HG03139 (cell line): ENCODE data around the gene GPR162.

ENCODE experiments used
- ATAC-seq: cut with Tn5 transposase; IDR thresholded peaks from one replicate; pipeline ENCODE4 v1.9.1; 2021; ENCODE audit not compliant: unreplicated experiment

The GPR162 gene, protein sequence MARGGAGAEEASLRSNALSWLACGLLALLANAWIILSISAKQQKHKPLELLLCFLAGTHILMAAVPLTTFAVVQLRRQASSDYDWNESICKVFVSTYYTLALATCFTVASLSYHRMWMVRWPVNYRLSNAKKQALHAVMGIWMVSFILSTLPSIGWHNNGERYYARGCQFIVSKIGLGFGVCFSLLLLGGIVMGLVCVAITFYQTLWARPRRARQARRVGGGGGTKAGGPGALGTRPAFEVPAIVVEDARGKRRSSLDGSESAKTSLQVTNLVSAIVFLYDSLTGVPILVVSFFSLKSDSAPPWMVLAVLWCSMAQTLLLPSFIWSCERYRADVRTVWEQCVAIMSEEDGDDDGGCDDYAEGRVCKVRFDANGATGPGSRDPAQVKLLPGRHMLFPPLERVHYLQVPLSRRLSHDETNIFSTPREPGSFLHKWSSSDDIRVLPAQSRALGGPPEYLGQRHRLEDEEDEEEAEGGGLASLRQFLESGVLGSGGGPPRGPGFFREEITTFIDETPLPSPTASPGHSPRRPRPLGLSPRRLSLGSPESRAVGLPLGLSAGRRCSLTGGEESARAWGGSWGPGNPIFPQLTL

DNA sequence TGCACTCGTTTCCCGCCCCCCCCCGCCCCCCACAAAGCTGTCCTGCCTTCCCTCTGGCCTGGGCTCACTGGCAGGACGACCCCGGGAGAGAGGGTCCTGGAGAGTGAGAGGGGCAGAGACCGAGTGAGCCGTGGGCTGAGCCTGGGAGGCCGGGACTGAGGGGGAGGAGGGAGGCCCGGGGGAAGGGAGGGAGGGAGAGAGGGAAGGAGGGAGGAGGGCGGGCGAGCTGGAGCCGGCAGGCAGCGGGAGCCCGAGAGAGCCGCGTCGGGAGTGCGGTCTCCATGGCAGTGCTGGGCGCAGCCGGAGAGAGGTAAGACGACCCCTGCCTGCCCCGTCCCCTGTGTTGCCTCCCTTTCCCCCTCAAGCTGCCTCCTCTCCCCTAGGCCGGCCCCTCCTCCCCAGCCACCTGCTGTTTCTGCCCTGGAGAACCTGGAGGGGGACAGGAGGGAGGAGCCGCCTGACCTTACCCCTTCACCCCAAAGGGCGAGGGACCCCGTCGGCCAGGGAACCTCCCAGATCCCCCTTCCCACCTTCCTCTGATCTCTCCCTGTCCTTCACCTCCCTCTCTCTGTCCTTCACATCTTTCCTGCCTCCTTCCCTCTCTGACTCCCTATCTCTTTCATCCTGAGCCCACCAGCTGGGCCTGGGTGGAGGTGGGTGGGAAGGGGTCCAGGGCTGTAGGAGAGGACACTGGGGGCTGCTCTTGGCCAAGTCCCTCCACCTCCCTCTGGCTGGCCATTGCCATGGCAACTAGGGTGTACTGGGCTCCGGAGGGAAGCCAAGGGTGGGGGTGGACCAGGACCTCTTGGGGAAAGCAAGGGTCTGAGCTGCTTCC lies at the start of gene GPR162:
GPR162 (plus strand) TSS at position 231 of the 835 bp plus-strand sequence. CDS start 2,078 bp downstream, outside the sequence.
- ATAC-seq = no peak

DNA sequence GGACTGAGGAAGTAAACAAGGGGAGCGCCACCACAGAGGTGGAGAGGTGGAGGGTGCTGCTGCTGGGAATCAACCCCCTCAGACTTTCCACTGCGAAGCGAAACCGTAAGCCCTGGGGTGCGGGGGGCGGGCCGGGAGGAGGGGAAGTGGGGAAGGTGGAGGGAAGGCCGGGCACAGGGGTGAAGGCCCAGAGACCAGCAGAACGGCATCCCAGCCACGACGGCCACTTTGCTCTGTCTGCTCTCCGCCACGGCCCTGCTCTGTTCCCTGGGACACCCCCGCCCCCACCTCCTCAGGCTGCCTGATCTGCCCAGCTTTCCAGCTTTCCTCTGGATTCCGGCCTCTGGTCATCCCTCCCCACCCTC lies 49.3 kb upstream of the GPR162 start, which contains the start of gene LAG3:
LAG3 (plus strand) TSS at position 190 of the 365 bp plus-strand sequence. CDS start 333 bp downstream, outside the sequence.
- no peak for ATAC-seq

DNA sequence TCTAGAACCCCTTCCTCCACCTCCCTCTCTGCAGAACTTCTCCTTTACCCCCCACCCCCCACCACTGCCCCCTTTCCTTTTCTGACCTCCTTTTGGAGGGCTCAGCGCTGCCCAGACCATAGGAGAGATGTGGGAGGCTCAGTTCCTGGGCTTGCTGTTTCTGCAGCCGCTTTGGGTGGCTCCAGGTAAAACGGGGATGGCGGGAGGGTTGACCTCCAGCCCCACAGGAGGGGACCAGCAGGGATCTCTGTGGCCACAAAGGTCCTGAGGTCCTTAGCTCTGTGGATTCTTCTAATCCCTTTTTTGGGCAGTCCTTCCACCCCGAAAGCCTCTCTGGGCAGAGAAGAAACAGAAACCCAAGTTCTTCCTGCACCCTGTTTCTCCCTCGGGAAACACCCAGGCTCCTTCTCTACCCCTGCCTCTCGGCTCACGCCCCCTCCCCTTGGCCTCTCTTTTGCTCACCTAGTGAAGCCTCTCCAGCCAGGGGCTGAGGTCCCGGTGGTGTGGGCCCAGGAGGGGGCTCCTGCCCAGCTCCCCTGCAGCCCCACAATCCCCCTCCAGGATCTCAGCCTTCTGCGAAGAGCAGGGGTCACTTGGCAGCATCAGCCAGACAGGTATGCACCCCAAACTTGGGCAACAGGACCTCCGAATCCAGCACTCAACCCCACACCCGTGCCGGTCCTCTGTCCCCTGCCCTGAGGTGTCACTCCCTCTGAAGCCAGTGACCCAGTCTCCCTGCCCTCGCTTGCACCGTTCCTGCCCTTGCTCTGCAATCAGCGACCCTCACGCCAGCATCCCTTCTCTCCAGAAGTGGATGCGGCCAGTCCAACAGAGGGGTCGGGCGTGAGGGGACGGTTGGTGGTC lies 48.7 kb upstream of the GPR162 start:
- no peak for ATAC-seq

DNA sequence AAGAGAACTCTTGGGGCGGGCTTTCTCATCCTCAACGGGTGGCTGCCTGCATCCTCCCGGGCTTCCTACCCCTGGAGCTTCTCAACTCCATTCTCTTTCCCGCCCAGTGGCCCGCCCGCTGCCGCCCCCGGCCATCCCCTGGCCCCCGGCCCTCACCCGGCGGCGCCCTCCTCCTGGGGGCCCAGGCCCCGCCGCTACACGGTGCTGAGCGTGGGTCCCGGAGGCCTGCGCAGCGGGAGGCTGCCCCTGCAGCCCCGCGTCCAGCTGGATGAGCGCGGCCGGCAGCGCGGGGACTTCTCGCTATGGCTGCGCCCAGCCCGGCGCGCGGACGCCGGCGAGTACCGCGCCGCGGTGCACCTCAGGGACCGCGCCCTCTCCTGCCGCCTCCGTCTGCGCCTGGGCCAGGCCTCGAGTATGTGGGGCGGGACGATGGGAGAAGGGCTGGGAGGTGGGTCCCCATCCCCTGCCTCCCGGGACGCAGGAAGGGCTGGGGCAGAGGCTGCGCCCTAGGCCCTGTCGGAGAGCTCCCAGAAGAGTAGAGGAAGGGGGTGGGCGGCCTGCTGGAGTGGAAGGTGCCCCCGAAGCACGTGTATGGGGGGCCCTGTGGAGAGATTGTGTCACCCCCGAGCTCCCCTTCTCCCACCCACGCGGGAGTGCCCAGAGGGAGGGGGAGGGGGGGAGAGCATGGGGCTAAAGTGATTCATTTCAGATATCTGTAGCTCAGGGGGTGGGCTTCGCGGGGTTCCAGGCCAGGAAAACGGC lies 47.9 kb upstream of the GPR162 start:
- no peak for ATAC-seq

DNA sequence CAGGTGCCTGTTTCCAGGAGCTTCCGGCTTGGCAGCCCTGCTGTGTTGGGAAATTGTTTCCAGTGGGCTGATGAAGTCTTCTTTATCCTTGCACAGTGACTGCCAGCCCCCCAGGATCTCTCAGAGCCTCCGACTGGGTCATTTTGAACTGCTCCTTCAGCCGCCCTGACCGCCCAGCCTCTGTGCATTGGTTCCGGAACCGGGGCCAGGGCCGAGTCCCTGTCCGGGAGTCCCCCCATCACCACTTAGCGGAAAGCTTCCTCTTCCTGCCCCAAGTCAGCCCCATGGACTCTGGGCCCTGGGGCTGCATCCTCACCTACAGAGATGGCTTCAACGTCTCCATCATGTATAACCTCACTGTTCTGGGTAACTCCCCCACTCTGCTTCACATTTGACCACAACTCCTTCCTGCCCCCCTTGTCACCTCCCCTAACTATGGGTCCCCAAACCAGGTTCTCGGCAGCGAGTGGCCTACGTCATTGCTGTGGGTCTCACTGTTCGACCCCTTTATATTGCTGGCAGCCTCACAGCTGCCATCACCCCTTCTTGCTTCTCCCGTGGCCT lies 47.0 kb upstream of the GPR162 start:
- no peak for ATAC-seq

DNA sequence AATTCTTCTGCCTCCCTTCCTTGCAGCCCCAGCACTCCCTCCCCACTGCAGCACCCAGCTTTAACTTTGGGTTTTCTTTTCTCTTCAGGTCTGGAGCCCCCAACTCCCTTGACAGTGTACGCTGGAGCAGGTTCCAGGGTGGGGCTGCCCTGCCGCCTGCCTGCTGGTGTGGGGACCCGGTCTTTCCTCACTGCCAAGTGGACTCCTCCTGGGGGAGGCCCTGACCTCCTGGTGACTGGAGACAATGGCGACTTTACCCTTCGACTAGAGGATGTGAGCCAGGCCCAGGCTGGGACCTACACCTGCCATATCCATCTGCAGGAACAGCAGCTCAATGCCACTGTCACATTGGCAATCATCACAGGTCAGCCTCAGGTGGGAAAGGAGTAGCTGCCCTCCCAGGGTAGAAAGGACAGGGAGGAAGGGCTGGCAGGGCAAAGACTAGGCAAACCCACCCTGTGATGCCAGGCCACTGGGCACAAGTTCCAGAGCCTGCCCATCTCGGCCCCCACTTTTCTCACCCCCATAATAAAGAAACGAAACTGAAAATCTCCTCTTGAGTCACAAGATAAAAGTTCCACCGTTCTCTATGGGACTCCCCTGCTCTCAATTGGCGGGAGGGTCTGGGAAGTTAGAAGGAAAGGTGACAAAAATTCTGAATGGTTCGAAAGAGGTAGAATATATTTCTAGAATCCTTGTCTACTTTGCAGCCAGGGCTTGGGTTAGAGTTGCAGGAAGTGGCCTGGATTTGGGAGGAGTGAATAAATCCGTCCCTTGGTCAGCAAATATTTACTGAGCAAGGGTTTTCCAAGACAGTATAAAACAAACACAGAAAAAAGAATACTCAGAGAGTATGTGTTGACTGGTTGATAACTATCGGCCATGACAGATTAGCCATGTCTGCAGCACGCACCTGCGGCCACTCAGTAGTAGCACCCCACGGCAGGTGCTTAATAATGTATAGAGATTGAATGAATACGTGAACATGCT lies 46.1 kb upstream of the GPR162 start:
- ATAC-seq = no peak

DNA sequence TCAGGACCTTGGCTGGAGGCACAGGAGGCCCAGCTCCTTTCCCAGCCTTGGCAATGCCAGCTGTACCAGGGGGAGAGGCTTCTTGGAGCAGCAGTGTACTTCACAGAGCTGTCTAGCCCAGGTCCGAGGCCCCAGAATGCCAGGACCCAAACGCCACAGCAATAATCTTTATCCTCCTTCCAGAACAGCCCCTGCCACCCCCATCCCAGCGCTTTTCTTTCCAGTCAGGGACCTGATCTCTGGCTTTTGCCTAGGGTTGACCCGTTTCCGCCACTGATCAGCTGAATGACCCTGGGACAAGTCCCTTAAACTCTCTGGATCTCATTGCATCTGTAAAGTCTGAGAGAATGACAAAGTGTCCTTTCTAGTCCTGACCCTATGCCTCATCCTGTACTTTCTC lies 44.2 kb upstream of the GPR162 start:
- no peak for ATAC-seq

DNA sequence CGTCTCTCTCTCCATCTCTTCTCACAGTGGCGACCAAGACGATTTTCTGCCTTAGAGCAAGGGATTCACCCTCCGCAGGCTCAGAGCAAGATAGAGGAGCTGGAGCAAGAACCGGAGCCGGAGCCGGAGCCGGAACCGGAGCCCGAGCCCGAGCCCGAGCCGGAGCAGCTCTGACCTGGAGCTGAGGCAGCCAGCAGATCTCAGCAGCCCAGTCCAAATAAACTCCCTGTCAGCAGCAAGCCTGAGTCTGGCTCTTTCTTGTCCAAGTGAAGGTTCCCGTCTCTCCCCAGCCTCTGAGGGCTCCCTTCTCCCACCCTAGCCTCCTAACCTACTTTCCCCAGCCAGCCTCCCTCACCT lies 43.4 kb upstream of the GPR162 start:
- ATAC-seq = no peak

DNA sequence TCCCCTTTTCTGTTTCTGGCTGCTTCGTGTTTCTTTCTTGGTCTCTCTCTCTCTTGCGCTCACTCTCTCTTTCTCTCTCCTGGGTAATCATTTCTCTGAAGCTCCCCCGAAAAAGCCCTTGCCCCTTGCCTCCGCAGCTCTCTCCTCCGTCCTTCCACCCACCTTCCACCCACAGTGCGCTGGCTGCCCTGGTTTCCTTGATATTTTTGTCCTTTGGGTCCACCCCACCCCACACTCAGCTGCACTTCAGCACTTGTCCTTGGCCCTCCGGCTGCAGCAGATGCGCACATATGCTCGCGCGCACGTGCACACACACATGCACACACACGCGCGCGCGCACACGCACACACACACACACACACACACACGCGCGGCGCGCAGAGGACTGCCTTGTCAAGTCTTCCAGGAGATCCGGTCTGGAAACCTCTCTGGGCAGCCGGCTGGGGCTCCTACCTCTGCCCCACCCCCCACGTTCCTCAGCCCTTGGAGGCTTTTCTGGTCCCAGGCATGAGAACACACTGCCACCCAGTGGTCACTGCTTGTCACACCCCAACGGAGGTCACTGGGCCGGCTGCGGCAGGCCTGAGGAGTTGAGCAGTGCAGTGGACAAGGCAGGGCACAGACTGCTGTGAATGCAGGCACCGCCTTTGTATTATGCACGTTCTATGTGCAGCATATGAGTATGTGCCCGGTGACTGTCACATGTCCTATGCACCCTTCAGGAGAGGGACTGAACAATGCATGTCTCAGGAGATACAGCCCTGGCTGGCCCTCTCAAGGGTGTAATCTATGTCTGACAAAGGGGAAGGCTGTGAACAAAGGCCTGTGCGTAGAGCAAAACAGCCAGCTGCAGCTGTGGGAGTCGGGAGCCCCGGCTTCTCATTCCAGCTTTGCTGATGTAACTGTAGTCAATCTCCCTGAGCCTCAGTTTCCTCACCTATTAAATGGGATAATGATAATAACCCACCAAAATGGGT lies 42.8 kb upstream of the GPR162 start:
- ATAC-seq = peak; percentile 74

DNA sequence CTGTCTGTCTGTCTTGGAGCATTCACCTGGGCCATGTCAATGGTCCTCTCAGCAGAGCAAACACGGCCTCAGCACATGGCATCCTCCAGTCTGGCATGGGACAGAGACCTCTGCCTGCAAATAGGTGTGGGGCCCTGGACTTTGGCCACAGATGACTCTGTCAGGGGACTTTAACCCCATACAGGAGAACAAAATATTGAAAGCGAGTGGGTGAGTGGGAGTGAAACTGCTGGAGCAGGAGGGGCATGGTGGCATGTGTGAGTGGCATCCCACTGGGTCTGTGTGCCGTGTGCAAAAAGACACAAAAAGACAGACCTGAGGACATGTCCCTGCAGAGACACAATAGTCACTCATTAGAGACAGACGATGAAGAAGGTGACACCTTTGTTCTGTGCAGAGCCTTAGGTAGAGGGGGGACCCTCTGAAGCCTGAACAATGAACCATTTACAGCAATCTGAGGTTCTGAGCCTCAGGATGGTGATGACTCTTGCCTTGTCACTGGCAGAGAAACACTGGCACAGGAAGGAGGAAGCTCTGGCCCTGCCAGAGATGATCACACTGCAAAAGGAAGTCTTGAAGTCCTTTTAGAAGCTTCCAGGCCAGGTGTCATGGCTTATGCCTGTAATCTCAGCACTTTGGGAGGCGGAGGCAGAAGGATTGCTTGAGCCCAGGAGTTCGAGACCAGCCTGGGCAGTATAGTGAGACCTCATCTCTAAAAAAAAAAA lies 41.8 kb upstream of the GPR162 start:
- no peak for ATAC-seq

DNA sequence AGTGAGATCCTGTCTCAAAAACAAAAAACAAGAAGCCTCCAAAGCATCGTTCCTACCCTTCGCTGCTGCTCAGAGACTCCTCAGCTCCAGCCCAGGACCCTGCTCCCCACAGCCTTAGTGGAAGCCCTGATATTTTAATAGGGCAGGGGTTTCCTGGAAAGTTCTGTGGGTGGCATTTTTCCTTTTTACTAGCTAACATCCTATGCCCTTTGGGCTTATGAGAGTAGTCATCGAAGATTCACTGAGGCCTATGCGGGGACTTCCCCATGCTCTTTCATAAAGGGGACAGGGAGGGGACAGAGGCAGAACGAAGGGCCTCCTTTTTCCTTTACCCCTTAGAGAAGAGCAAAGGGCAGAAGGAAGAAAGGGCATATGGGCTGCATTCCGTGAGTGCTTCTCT lies 41.0 kb upstream of the GPR162 start:
- no peak for ATAC-seq

DNA sequence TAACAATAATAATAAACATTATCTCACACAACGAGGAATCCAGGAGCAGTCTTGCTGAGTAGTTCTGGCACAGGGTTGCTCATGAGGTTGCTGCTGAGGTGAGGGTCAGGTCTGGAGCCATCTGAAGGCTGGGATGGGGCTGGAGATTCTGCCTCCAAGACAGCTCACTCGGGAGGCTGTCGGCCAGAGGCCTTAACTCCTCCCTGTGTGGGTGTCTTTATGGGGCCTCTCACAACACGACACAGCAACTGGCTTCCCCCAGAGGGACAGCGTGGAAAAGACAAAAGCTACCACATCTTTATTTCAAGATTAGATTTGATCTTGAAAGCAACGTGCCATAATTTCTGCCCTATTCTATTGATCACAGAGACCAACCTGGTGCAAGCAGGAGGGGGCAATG lies 39.5 kb upstream of the GPR162 start:
- ATAC-seq = no peak

DNA sequence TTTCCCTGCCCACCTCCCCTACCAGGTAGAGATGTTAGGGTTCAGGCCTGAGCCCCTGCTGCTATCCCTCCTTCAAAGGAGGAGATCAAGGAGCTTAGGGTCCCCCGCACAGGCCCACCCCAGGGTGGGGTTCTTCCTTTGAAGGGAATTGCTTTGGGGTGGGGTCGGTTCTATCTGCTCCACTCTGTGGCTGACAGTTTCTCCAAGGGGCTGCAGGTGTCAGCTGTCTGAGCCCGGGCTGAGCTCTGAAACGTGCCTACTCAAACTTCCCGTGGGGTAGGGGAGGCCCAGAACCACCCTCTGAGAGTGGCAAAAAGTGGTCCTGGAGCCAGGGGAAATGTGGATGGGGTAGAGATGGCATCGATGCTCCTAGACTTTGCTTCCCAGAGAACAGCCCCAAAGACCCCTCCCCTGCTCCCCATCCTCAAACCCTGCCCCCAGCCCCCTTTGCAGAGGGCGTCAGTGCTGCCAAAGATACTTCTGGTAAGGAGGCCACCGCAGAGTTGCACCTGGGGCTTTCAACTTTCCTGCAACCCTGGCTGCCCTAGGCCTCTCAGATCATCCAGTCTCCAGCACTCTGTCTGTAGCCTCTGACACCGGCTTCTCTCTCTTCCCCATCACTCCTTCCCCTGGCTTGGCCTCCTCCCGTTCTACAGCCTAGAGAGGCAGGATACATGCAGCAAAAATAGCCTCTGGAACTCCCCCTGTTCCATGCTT lies 38.6 kb upstream of the GPR162 start:
- ATAC-seq = no peak

DNA sequence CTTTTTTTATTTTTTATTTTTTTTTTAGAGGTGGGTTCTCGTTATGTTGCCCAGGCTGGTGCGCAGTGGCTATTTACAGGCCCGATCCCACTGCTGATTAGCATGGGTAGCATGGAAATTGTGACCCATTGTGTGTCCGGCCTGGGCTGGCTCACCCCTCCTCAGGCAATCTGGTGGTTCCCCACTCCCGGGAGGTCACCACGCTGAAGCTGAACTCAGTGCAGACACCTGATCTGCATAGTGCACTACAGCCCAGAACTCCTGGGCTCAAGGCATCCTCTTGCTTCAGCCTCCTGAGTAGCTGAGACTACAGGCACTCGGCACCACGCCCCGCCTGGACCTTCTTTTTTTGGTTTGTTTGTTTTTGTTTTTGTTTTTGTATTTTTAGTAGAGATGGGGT lies 37.8 kb upstream of the GPR162 start:
- ATAC-seq = no peak

DNA sequence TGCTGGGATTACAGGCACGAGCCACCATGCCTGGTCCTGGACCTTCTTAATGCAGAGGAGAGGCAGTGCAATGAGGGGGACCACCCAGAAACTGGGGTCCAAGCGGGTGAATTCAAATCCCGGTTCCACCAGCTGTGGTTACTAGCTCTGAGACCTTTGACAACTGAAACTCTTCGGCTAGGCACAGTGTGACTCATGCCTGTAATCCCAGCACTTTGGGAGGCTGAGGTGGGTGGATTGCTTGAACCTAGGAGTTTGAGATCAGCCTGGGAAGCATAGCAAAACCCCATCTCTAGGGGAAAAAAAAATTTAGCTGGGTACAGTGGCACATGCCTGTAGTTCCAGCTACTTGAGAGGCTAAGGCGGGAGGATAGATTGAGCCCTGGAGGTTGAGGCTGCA lies 37.3 kb upstream of the GPR162 start:
- no peak for ATAC-seq

DNA sequence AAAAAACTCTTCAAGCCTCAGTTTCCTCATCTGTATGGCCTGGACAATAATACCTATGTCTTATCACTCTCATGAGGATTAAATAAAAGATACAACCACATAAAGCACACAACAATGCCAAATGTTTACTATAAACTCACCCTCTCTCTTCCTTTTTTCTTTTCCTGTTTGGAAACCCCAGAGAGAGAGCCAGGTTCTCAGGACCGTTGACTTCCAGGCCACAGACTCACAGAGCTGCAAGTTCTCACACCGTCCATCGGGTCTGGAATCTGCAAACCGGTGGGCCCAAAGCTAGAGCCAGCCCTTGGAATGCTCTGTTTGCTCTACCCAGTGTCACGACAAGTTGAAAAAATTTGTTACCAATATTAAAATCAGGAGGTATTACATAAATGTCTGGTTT lies 36.9 kb upstream of the GPR162 start:
- no peak for ATAC-seq
